ENCODE results near the gene PHACTR1. TPM values are rescaled to one million over a fixed set of nuclear protein-coding genes. Genes with fewer than 3 reads are reported as not detected.

Gene PHACTR1
- total and polyA plus RNA-seq, 12 donors = 6.3 to 150 (median 79.9) TPM

GRCh38 chr6:12811519-12811918 lies 95.0 kb downstream of the PHACTR1 start:
- Histone ChIP-seq H3K9me3 (no peaks in the 10 kb centered on the region), H3K4me1 (no peaks in the 10 kb centered on the region), H3K36me3 (no peaks in the 10 kb centered on the region), H3K4me3 (no peak overlapping the region), H3K27ac (no peak overlapping the region), H3K27me3 (peaks cover 0 to 12% (median under 1%) of the 10 kb centered on the region in 7 donors)
- no peak for TF ChIP-seq CTCF (IDR thresholded peaks at IDR 0.05)
- no peak for ATAC-seq
- WGBS, 2 donors = 81% methylated on average over 8 of the region's 8 CpGs
- no peak for DNase-seq
- intact Hi-C loops (cut with DNase I) = no loop called here

GRCh38 chr6:12813321-12813720 lies 96.8 kb downstream of the PHACTR1 start:
- H3K27me3 ChIP-seq = peaks cover 0 to 21% (median 4%) of the 10 kb centered on the region in 7 donors
- ATAC-seq = no peak
- H3K4me1 ChIP-seq = no peaks in the 10 kb centered on the region
- intact Hi-C loops (cut with DNase I) = no loop called here
- no peak for TF ChIP-seq CTCF (IDR thresholded peaks at IDR 0.05)
- H3K9me3 ChIP-seq = no peaks in the 10 kb centered on the region
- WGBS, 2 donors = 93 to 95% methylated on average over 2 of the region's 2 CpGs
- no peak overlapping the region for H3K4me3 ChIP-seq
- H3K27ac ChIP-seq = no peak overlapping the region
- no peaks in the 10 kb centered on the region for H3K36me3 ChIP-seq
- no peak for DNase-seq

GRCh38 chr6:12814015-12814414 lies 97.4 kb downstream of the PHACTR1 start:
- no peaks in the 10 kb centered on the region for H3K9me3 ChIP-seq
- peaks cover 0 to 23% (median 4%) of the 10 kb centered on the region in 7 donors for H3K27me3 ChIP-seq
- ATAC-seq (no peak), DNase-seq (no peak)
- 95 to 96% methylated on average over 2 of the region's 2 CpGs for WGBS, 2 donors
- TF ChIP-seq CTCF (IDR thresholded peaks at IDR 0.05) = no peak
- no peaks in the 10 kb centered on the region for H3K4me1 ChIP-seq
- intact Hi-C loops (cut with DNase I) = no loop called here
- H3K27ac ChIP-seq = no peak overlapping the region
- H3K4me3 ChIP-seq = no peak overlapping the region
- H3K36me3 ChIP-seq = no peaks in the 10 kb centered on the region

- ATAC-seq (no peak), DNase-seq (no peak)
- Histone ChIP-seq H3K36me3 (no peaks in the 10 kb centered on the region), H3K9me3 (no peaks in the 10 kb centered on the region), H3K27ac (no peak overlapping the region), H3K4me1 (no peaks in the 10 kb centered on the region), H3K4me3 (no peak overlapping the region), H3K27me3 (peaks cover 0 to 23% (median 4%) of the 10 kb centered on the region in 7 donors)
- intact Hi-C loops (cut with DNase I) = no loop called here
- no peak for TF ChIP-seq CTCF (IDR thresholded peaks at IDR 0.05)
- 59 to 72% methylated on average over 2 of the region's 2 CpGs for WGBS, 2 donors
Observed at GRCh38 chr6:12815089-12815488, 98.5 kb downstream of the PHACTR1 start.
